HepG2 (cell line): ENCODE data around the gene NAA15. TPM values are rescaled to one million over a fixed set of nuclear protein-coding genes. Genes with fewer than 3 reads are reported as not detected.

ENCODE experiments used
- ATAC-seq: fragments of 200-7000 bp; cut with Tn5 transposase; 3 replicates; pipeline ENCODE4 v1.9.1; 2020; ENCODE audit warnings: mild to moderate bottlenecking, moderate library complexity
- BruUV-seq: library from RNA; stranded (reverse); fragments of 400-500 nt; replicated peaks from 2 replicates; lab custom pipeline; 2021; lab: Mats Ljungman, UMichigan
- CTCF ChIA-PET: fragments of 300-600 bp; formaldehyde crosslinking; extraction: SDS; loops from one replicate; lab custom pipeline; 2021; ENCODE audit warnings: low total read pairs, inconsistent platforms, low intra/inter-chr PET ratio; lab: Yijun Ruan, JAX
- POLR2A ChIA-PET: fragments of 350-600 bp; sonication (Branson Sonifier 250); formaldehyde crosslinking; loops from one replicate; lab custom pipeline; 2020; ENCODE audit warnings: antibody characterized with exemption, inconsistent platforms; lab: Yijun Ruan, JAX
- DNase-seq: peaks from one replicate; pipeline ENCODE4 v3.0.0-alpha.2; 2015; ENCODE audit warnings: low spot score
- FAIRE-seq: peaks from 3 replicates; lab custom pipeline; 2011; peaks lifted over from hg19 to GRCh38; lab: Jason Lieb, UNC
- H2AFZ ChIP-seq: one replicate; pipeline ENCODE4 v1.6.1; 2011; ENCODE audit warnings: low read length, inconsistent platforms
- H3K27ac ChIP-seq: fragments of 300-600 bp; 3 replicates; pipeline ENCODE4 v1.8.0; 2011; ENCODE audit warnings: mixed run types, mild to moderate bottlenecking, mixed read lengths, low read length, inconsistent platforms; ENCODE audit not compliant: insufficient read depth; ENCODE audit errors: extremely low read length
- H3K27me3 ChIP-seq, 2 experiments: fragments of 200-600 bp in 1 of 2; 2 replicates in 1 of 2; 3 replicates in 1 of 2; pipeline versions ENCODE4 v1.6.0 to v1.8.0; 2011; ENCODE audit warnings: low read length in 2 of 2, mild to moderate bottlenecking in 2 of 2, moderate library complexity in 2 of 2, inconsistent platforms in 1 of 2; ENCODE audit not compliant: insufficient read depth in 2 of 2, control insufficient read depth in 1 of 2
- H3K36me3 ChIP-seq, 2 experiments: fragments of 200-600 bp in 1 of 2; replicated peaks in 1 of 2; 2 replicates in 1 of 2; 3 replicates in 1 of 2; pipeline versions ENCODE4 v1.5.1 to v1.8.0; 2011; ENCODE audit warnings: low read length in 2 of 2, inconsistent platforms in 1 of 2; ENCODE audit not compliant: insufficient read depth in 2 of 2, control insufficient read depth in 1 of 2
- H3K4me1 ChIP-seq: 2 replicates; pipeline ENCODE4 v1.5.1; 2012; ENCODE audit warnings: low read length, inconsistent platforms; ENCODE audit not compliant: insufficient read depth
- H3K4me2 ChIP-seq: 2 replicates; pipeline ENCODE4 v1.6.0; 2011; ENCODE audit warnings: low read depth, low read length, inconsistent platforms
- H3K4me3 ChIP-seq, 3 experiments: fragments of 200-600 bp in 1 of 3; sonication (generic), shearing (Covaris generic) in 1 of 3; replicated peaks in 1 of 3; 2 replicates each; pipeline ENCODE4 v1.5.1; 2011 to 2016; ENCODE audit warnings: low read length in 3 of 3, inconsistent platforms in 2 of 3, low read depth in 2 of 3, mild to moderate bottlenecking in 2 of 3, control low read depth in 1 of 3, mixed read lengths in 1 of 3; ENCODE audit not compliant: insufficient read depth in 1 of 3
- H3K79me2 ChIP-seq: one replicate; pipeline ENCODE4 v1.6.1; 2011; ENCODE audit warnings: low read length, inconsistent platforms; ENCODE audit not compliant: insufficient read depth
- H3K9ac ChIP-seq: 2 replicates; pipeline ENCODE4 v1.6.0; 2011; ENCODE audit warnings: mild to moderate bottlenecking, low read depth, low read length, inconsistent platforms; ENCODE audit not compliant: insufficient read depth
- H3K9me3 ChIP-seq: 2 replicates; pipeline ENCODE4 v1.5.1; 2012; ENCODE audit warnings: mild to moderate bottlenecking, low read length
- H4K20me1 ChIP-seq: 2 replicates; pipeline ENCODE4 v1.6.0; 2011; ENCODE audit warnings: inconsistent platforms, mild to moderate bottlenecking, low read length, moderate library complexity; ENCODE audit not compliant: insufficient read depth
- BORCS8-MEF2B ChIP-seq: sonication (generic); formaldehyde crosslinking; IDR thresholded peaks from 2 replicates; pipeline ENCODE4 v1.8.0; 2022; ENCODE audit warnings: mild to moderate bottlenecking, missing genetic modification reagents
- CCAR2 ChIP-seq: fragments of 200-400 bp; formaldehyde crosslinking; optimal IDR thresholded peaks from 2 replicates; pipeline ENCODE3; 2018; ENCODE audit warnings: low read depth, mild to moderate bottlenecking, low read length, moderate library complexity
- CHD4 ChIP-seq: fragments of 200-600 bp; sonication (generic); IDR thresholded peaks from 2 replicates; pipeline ENCODE4 v1.7.0; 2017; ENCODE audit warnings: mild to moderate bottlenecking, low read length, borderline replicate concordance
- ETV5 ChIP-seq: IDR thresholded peaks from 2 replicates; pipeline ENCODE4 v1.6.1; 2018; ENCODE audit warnings: missing biosample characterization, missing genetic modification reagents, inconsistent platforms, borderline replicate concordance
- MAF1 ChIP-seq: sonication (generic); formaldehyde crosslinking; IDR thresholded peaks from 2 replicates; pipeline ENCODE4 v1.5.0; 2020; ENCODE audit warnings: missing genetic modification reagents, borderline replicate concordance
- MEIS1 ChIP-seq: sonication (generic); formaldehyde crosslinking; IDR thresholded peaks from 2 replicates; pipeline ENCODE4 v1.9.0; 2021; ENCODE audit warnings: mild to moderate bottlenecking, missing genetic modification reagents, moderate library complexity, borderline replicate concordance
- NR3C1 ChIP-seq: sonication (generic); formaldehyde crosslinking; IDR thresholded peaks from 2 replicates; pipeline ENCODE4 v1.4.0; 2020; ENCODE audit warnings: missing genetic modification reagents
- PAF1 ChIP-seq: IDR thresholded peaks from 2 replicates; pipeline ENCODE4 v1.6.1; 2016; ENCODE audit warnings: missing genetic modification reagents, missing compliant biosample characterization
- PBX3 ChIP-seq: sonication (generic); formaldehyde crosslinking; IDR thresholded peaks from 2 replicates; pipeline ENCODE4 v1.8.1; 2023; ENCODE audit warnings: missing genetic modification reagents, inconsistent platforms, borderline replicate concordance
- RFXANK ChIP-seq: IDR thresholded peaks from 2 replicates; pipeline ENCODE4 v1.6.1; 2016
- ZFAT ChIP-seq: sonication (generic); formaldehyde crosslinking; conservative IDR thresholded peaks from 2 replicates; pipeline ENCODE4 v1.8.1; 2023; ENCODE audit warnings: missing genetic modification reagents, inconsistent platforms
- ZMYM4 ChIP-seq: sonication (generic); formaldehyde crosslinking; IDR thresholded peaks from 2 replicates; pipeline ENCODE4 v1.8.1; 2023; ENCODE audit warnings: mild to moderate bottlenecking, missing genetic modification reagents
- ZNF703 ChIP-seq: sonication (generic); formaldehyde crosslinking; IDR thresholded peaks from 2 replicates; pipeline ENCODE4 v1.5.1; 2020; ENCODE audit warnings: missing genetic modification reagents, mild to moderate bottlenecking, moderate library complexity, borderline replicate concordance
- ZNF782 ChIP-seq: sonication (generic); formaldehyde crosslinking; IDR thresholded peaks from 2 replicates; pipeline ENCODE4 v1.4.0; 2020; ENCODE audit warnings: missing genetic modification reagents, mild to moderate bottlenecking, borderline replicate concordance
- ZSCAN9 ChIP-seq: IDR thresholded peaks from 2 replicates; pipeline ENCODE4 v1.6.1; 2016; ENCODE audit warnings: borderline replicate concordance
- WGBS: methylation state at CpG from one replicate; pipeline ENCODE4 v1.1.6; 2017; ENCODE audit warnings: low lambda C conversion rate; 5-methylcytosine and 5-hydroxymethylcytosine counted together
- in situ Hi-C: cut with HindIII; loops from 2 replicates; pipeline ENCODE4 v1.10.0; 2017; ENCODE audit warnings: low pct_unique_long_range_greater_than_20kb; ENCODE audit not compliant: extremely low pct_ligation_motif_present
- intact Hi-C: fragments of 100-400 bp; cut with micrococcal nuclease; formaldehyde crosslinking; loops from one replicate; pipeline ENCODE4 v1.10.0; 2022; ENCODE audit not compliant: unreplicated experiment
- polyA plus RNA-seq, 8 experiments: library from polyadenylated mRNA; depleted of rRNA in 3 of 8; stranded (reverse) in 7 of 8; unstranded in 1 of 8; fragments of >200 nt; fragmentation: Illumina TruSeq in 4 of 8; extraction: Trizol in 4 of 8; gene quantifications; 2 replicates each; pipeline versions ENCODE4 v1.2.1 to v1.2.3, GENCODE V29; 2011 to 2016; ENCODE audit warnings: low read depth in 4 of 8, missing spikeins in 1 of 8, mixed read lengths in 1 of 8; ENCODE audit not compliant: insufficient read depth in 1 of 8
- total RNA-seq, 5 experiments: library from RNA; depleted of rRNA; stranded (reverse); fragments of >200 nt; fragmentation: Illumina TruSeq; extraction: Trizol; gene quantifications; 2 replicates each; pipeline ENCODE4 v1.2.3, GENCODE V29; 2016; ENCODE audit warnings: low read depth in 1 of 5

The NAA15 gene
- total and polyA plus RNA-seq, 2 of the 13 experiments (the other 11 are each of a cell fraction or from before 2014, with no cell fraction given) = 6.2 to 50.2 TPM

- Histone ChIP-seq H3K27me3 (no peaks in the 10 kb centered on the region), H3K27ac (no peak overlapping the region), H3K4me3 (no peak overlapping the region), H3K9me3 (no peaks in the 10 kb centered on the region), H3K9ac (no peak overlapping the region), H3K4me2 (no peak overlapping the region), H2AFZ (no peak overlapping the region), H3K4me1 (no peaks in the 10 kb centered on the region), H3K36me3 (no peaks in the 10 kb centered on the region; a peak in 1 of 5 replicates)
- 98% methylated on average over 7 of the region's 7 CpGs for WGBS
- ATAC-seq = no peak
- POLR2A ChIA-PET = no interaction called here
- no peak for DNase-seq
- TF ChIP-seq ETV5 (no peak), PAF1 (CRISPR knock-in tag) (no peak), CCAR2 (no peak), ZNF703 (no peak), MEIS1 (CRISPR knock-in tag) (no peak), ZFAT (CRISPR knock-in tag) (no peak), ZSCAN9 (CRISPR knock-in tag) (no peak), MAF1 (no peak), NR3C1 (CRISPR knock-in tag) (no peak), BORCS8-MEF2B (no peak), PBX3 (CRISPR knock-in tag) (no peak), ZMYM4 (CRISPR knock-in tag) (no peak), ZNF782 (CRISPR knock-in tag) (no peak), CHD4 (no peak), RFXANK (CRISPR knock-in tag) (no peak)
- TF ChIP-seq, all 625 proteins: peak for 0
- H4K20me1 ChIP-seq = no peaks in the 10 kb centered on the region
- BruUV-seq = no TSS peak
- no peaks in the 10 kb centered on the region for H3K79me2 ChIP-seq
- in situ Hi-C loops = no loop called here
- CTCF ChIA-PET = no interaction called here
- no peak for FAIRE-seq
- intact Hi-C loops = no loop called here
Measured at GRCh38 chr4:139286186-139286698, 15.1 kb upstream of the NAA15 start.
